GM13977 (cell line): ENCODE measurements around the gene HBG2.
"Not testable (repeated sequence)": the region's sequence is repeated elsewhere in the genome, so short reads cannot be mapped to it uniquely, and the experiment has no call there.

ENCODE experiments used
- DNase-seq: peaks from one replicate; pipeline ENCODE4 v3.0.0; 2012; ENCODE audit warnings: low spot score
- in situ Hi-C: fragments of 300-500 bp; cut with MboI; formaldehyde crosslinking; loops from one replicate; pipeline ENCODE4 v1.12.0; 2022; ENCODE audit warnings: low sequenced_read_pairs, low pct_unique_long_range_greater_than_20kb, mixed read lengths, inconsistent platforms; ENCODE audit not compliant: unreplicated experiment
- TF ChIP-seq, protein P1 (sequence below): IDR thresholded peaks from 2 replicates; pipeline ENCODE4 v1.5.1; 2012; ENCODE audit warnings: mild to moderate bottlenecking, control low read depth; ENCODE audit not compliant: insufficient read depth; ENCODE audit errors: extremely low read depth, missing control alignments

Gene HBG2

DNA sequence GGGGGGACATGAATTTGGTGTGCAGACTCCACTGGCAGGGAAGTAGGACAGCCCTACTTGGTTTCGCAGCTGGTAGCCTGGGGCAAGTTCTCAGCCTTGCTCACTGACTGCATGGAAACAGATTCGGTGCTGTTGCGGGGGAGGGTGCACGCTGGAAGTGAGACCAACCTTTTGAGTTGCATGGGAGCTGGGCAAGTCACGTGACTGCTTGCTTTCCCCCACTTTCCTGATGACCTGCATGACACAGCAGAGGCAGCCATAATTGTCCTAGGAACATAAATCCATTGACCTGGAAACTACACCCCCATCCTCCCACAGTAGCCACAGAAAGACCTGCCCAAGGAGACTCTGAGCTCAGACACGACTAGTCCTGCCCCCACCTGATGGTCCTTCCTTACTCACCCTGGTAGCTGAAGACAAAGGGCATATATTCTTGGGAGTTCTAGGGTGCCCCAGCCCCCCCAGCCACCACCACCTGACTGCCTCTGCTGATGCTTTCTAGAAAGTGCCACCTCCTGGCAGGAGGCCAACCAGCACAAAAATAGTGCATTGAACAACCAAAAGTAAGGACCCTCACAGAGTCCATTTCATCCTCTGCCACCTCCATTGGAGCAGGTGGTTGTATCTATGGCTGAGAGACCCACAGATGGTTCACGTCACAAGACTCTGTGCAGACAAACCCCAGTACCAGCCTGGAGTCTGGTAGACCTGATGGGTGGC lies 4.1 kb upstream of the HBG2 start:
- in situ Hi-C loops: no loop called here
- DNase-seq: no peak
- TF ChIP-seq, protein P1, sequence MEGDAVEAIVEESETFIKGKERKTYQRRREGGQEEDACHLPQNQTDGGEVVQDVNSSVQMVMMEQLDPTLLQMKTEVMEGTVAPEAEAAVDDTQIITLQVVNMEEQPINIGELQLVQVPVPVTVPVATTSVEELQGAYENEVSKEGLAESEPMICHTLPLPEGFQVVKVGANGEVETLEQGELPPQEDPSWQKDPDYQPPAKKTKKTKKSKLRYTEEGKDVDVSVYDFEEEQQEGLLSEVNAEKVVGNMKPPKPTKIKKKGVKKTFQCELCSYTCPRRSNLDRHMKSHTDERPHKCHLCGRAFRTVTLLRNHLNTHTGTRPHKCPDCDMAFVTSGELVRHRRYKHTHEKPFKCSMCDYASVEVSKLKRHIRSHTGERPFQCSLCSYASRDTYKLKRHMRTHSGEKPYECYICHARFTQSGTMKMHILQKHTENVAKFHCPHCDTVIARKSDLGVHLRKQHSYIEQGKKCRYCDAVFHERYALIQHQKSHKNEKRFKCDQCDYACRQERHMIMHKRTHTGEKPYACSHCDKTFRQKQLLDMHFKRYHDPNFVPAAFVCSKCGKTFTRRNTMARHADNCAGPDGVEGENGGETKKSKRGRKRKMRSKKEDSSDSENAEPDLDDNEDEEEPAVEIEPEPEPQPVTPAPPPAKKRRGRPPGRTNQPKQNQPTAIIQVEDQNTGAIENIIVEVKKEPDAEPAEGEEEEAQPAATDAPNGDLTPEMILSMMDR: no peak

DNA sequence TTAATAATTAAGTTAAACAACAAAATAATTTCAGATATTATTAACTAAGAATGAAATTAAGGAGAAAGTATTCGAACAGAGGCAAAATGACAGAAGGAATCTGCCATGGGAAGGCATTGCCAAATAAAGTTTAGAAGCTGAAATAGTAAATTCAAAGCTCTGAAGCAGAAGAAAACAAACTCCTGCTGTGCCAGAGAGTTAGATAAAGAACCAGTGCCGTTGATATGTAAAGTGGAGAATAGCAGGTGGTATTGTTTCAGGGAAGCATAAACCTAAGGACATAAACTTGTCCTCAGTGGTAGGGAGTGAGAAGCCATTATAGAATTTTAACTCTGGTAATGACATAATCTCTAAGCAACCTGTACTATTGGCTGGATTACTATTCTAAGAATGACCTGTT lies 2.7 kb upstream of the HBG2 start:
- in situ Hi-C loops: no loop called here
- TF ChIP-seq, protein P1: no peak
- no peak for DNase-seq

DNA sequence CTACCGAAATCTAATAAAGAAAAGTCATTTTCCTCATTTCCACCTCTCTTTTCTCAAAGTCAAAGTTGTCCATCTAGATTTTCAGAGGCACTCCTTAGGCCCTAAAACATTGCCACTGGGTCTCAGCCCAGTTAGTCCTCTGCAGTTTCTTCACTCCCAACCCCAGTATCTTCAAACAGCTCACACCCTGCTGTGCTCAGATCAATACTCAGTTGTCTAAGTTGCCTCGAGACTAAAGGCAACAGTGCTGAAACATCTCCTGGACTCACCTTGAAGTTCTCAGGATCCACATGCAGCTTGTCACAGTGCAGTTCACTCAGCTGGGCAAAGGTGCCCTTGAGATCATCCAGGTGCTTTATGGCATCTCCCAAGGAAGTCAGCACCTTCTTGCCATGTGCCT lies 558 bp downstream of the HBG2 start:
- DNase-seq, in situ Hi-C loops: not testable (repeated sequence)

DNA sequence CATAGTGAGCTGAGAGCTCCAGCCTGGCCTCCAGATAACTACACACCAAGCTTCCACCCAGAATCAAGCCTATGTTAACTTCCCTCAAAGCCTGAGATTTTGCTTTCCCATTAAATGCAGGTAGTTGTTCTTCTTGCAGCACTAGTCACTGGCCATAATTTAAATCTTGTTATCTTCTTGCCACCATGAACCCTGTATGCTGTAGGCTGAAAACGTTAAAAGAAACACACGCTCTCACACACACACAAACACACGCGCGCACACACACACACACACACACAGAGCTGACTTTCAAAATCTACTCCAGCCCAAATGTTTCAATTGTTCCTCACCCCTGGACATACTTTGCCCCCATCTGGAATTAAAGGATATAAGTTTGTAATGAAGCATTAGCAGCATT lies 1.1 kb downstream of the HBG2 start:
- DNase-seq, in situ Hi-C loops: not testable (repeated sequence)

DNA sequence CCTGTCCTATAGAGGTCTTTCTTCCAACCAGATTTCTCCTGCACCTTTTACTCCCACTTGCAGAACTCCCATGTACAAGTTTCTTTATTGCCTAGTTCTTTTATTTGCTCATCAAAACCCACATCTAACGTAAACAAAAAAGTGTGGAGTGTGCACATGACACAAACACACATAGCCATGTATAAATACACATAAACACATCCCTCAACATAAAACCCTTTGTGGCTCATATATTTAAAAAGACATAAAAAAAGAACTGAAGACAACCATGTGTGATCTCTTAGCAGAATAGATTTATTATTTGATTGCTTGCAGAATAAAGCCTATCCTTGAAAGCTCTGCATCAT lies 1.7 kb downstream of the HBG2 start:
- no peak for DNase-seq
- in situ Hi-C loops: no loop called here

DNA sequence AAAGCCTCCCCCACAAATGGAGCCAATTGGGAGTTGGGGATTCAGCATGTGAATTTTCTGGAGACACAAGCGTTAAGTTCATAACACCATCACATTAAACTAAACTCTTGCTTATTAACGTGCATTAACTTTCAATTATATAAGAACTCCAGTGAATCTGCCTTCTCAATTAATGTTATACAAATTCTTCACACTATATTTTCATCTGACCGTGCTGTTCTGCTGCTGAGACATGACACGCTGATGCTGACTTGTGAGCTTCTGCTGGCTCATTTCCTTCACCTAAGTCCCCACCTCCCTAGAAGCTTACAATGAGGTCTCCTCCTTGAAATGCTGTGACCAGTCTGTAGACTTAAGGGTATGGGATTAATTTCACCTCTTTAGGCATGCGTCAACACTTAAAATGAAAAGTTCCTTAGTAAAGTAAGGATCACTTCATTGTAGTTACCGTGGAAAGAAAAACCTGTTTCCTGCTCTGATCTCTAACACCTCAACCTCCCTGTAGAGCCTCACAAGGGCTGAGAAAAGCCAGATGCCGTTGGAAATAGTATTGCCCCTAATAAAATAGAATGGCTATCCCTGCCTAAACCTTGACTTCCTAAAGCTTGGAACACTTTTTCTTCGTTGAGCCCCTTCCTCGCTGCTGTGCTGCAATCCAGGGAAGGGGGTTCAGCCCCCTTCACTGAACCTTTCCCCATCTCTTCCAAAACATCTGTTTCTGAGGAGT lies 2.2 kb downstream of the HBG2 start:
- in situ Hi-C loops: no loop called here
- TF ChIP-seq, protein P1: no peak
- DNase-seq: no peak

More for the DNA sequence above, 1.7 kb downstream of the HBG2 start:
- TF ChIP-seq, protein P1: no peak

DNA sequence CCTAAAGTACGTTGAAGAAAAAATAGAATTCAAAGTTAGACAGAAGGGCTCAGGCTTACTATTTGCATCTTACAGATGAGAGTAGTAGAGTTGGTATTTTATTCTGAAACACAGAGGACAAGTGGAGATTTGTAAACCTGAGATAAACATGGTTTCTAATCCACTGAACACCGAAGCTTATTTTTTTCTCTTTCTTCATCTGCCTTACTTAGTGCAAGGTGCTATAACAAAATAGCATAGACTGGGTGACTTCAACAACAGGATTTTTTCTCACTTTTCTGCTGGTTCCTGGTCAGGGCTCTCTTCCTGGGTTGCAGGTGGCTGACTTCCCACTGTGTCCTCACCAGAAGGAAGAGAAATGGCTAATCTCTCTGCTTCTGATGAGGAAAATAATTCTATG lies 2.8 kb downstream of the HBG2 start:
- TF ChIP-seq, protein P1: no peak
- in situ Hi-C loops: no loop called here
- DNase-seq: no peak
